Ishikawa (cell line): ENCODE results near the gene POLR3A.

ENCODE experiments used
- CEBPB ChIP-seq: IDR thresholded peaks from 2 replicates; pipeline ENCODE4 v1.6.1; 2012
- CREB1 ChIP-seq: IDR thresholded peaks from 2 replicates; pipeline ENCODE4 v1.6.1; 2012; ENCODE audit warnings: low read depth
- EGR1 ChIP-seq: IDR thresholded peaks from 2 replicates; pipeline ENCODE4 v1.6.1; 2012
- EP300 ChIP-seq: IDR thresholded peaks from 2 replicates; pipeline ENCODE4 v1.6.1; 2012; ENCODE audit warnings: borderline replicate concordance
- NFIC ChIP-seq: IDR thresholded peaks from 2 replicates; pipeline ENCODE4 v1.6.1; 2012
- TAF1 ChIP-seq: IDR thresholded peaks from 2 replicates; pipeline ENCODE4 v1.6.1; 2012; ENCODE audit warnings: low read depth, mild to moderate bottlenecking
- TCF12 ChIP-seq: IDR thresholded peaks from 2 replicates; pipeline ENCODE4 v1.6.1; 2012; ENCODE audit warnings: low read depth
- TEAD4 ChIP-seq: IDR thresholded peaks from 2 replicates; pipeline ENCODE4 v1.6.1; 2012
- YY1 ChIP-seq: IDR thresholded peaks from 2 replicates; pipeline ENCODE4 v1.6.1; 2012; ENCODE audit warnings: low read depth
- ZBTB7A ChIP-seq: IDR thresholded peaks from 2 replicates; pipeline ENCODE4 v1.6.1; 2012; ENCODE audit warnings: low read depth
- TF ChIP-seq, protein P1 (sequence below): IDR thresholded peaks from 2 replicates; pipeline ENCODE4 v1.6.1; 2012; ENCODE audit warnings: low read depth, mild to moderate bottlenecking
- TF ChIP-seq, protein P2 (sequence below): IDR thresholded peaks from 2 replicates; pipeline ENCODE4 v1.6.1; 2012

The POLR3A gene

DNA sequence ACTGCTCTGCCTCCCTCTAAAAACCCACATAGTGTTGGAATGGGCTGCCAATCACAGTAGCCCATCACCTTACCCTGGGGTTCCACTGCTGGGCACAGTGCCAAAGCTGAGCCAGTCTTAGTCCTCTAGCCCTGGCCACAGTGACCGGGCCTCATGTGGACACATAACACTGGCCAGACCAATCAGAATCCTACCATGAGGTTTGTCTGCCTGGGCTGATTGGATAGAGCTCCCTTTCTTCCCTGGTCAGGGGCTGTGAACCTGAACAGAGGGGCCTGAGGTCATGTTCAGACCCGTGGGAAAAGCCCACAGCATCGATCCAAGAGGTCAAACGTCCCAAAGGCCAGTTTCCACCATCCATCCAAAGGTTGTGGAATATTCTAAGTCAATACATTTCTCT is 108.8 kb downstream of the POLR3A start:
- TF ChIP-seq, protein P1, sequence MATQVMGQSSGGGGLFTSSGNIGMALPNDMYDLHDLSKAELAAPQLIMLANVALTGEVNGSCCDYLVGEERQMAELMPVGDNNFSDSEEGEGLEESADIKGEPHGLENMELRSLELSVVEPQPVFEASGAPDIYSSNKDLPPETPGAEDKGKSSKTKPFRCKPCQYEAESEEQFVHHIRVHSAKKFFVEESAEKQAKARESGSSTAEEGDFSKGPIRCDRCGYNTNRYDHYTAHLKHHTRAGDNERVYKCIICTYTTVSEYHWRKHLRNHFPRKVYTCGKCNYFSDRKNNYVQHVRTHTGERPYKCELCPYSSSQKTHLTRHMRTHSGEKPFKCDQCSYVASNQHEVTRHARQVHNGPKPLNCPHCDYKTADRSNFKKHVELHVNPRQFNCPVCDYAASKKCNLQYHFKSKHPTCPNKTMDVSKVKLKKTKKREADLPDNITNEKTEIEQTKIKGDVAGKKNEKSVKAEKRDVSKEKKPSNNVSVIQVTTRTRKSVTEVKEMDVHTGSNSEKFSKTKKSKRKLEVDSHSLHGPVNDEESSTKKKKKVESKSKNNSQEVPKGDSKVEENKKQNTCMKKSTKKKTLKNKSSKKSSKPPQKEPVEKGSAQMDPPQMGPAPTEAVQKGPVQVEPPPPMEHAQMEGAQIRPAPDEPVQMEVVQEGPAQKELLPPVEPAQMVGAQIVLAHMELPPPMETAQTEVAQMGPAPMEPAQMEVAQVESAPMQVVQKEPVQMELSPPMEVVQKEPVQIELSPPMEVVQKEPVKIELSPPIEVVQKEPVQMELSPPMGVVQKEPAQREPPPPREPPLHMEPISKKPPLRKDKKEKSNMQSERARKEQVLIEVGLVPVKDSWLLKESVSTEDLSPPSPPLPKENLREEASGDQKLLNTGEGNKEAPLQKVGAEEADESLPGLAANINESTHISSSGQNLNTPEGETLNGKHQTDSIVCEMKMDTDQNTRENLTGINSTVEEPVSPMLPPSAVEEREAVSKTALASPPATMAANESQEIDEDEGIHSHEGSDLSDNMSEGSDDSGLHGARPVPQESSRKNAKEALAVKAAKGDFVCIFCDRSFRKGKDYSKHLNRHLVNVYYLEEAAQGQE: no peak
- TF ChIP-seq NFIC: peak; percentile 36; the same call in 1 of the 2 replicates
- no peak for TF ChIP-seq CREB1

DNA sequence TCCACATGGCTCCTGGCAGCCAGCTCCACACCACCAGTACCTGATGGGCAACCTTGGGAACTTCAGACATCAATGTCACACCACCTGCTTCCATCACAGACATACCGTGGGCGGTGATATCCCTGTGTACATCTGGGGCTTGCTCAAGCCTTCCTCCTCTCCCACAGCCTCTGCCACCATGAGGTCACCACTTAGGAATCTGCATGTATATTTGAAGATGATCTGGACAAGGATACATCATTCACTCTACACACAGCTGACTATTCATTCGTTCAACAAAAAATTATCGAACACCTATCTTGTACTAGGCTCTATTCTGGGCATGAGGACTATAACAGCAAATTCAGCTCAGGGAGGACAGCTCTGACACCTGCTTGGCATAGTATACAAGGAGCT is 109.6 kb downstream of the POLR3A start:
- no peak for TF ChIP-seq NFIC
- TF ChIP-seq, protein P1: no peak
- no peak; the same call in 1 of the 2 replicates for TF ChIP-seq TEAD4
- no peak for TF ChIP-seq YY1
- TF ChIP-seq, protein P2, sequence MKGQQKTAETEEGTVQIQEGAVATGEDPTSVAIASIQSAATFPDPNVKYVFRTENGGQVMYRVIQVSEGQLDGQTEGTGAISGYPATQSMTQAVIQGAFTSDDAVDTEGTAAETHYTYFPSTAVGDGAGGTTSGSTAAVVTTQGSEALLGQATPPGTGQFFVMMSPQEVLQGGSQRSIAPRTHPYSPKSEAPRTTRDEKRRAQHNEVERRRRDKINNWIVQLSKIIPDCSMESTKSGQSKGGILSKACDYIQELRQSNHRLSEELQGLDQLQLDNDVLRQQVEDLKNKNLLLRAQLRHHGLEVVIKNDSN: no peak
- TF ChIP-seq CEBPB: no peak
- TF ChIP-seq EGR1: no peak
- no peak for TF ChIP-seq TAF1
- no peak for TF ChIP-seq EP300
- TF ChIP-seq ZBTB7A: no peak
- no peak for TF ChIP-seq TCF12
- TF ChIP-seq CREB1: no peak
